Stimulated activated CD8-positive, alpha-beta memory T cell treated with anti-CD3 and anti-CD28 coated beads, Interleukin-7, amount 100 ng/mL, for 48 hours (primary cell): ENCODE measurements around the gene MS4A10.
"Not testable (repeated sequence)": the region's sequence is repeated elsewhere in the genome, so short reads cannot be mapped to it uniquely, and the experiment has no call there.

Source experiments
- DNase-seq, 2 donors: peaks; one replicate each; pipeline ENCODE4 v3.0.0-alpha.2; 2020; ENCODE audit warnings: low read depth in 1 of 2; ENCODE audit errors: extremely low read depth in 1 of 2

MS4A10 gene

GRCh38 chr11:60785136-60785535 lies at the start of gene MS4A10:
MS4A10 (plus strand) TSS chr11:60785333; CDS start chr11:60790336, 5,003 bp downstream.
- DNase-seq: no peak

GRCh38 chr11:60739114-60739513 lies 46.0 kb upstream of the MS4A10 start:
- no peak for DNase-seq

GRCh38 chr11:60740573-60740972 lies 44.6 kb upstream of the MS4A10 start:
- no peak for DNase-seq

- DNase-seq: no peak
These were observed 43.7 kb upstream of the MS4A10 start for GRCh38 chr11:60741421-60741820.

- no peak for DNase-seq
These were observed 42.1 kb upstream of the MS4A10 start for GRCh38 chr11:60743058-60743457.

- DNase-seq: no peak
These were observed 41.0 kb upstream of the MS4A10 start for GRCh38 chr11:60744114-60744513.

- no peak for DNase-seq
These were observed 37.7 kb upstream of the MS4A10 start for GRCh38 chr11:60747359-60747873.

GRCh38 chr11:60748225-60748624 lies 36.9 kb upstream of the MS4A10 start:
- DNase-seq: no peak

- no peak for DNase-seq
These were observed 36.3 kb upstream of the MS4A10 start for GRCh38 chr11:60748821-60749220.

GRCh38 chr11:60750911-60751310 lies 34.2 kb upstream of the MS4A10 start:
- no peak for DNase-seq

GRCh38 chr11:60753309-60753708 lies 31.8 kb upstream of the MS4A10 start:
- no peak for DNase-seq

GRCh38 chr11:60754887-60755286 lies 30.2 kb upstream of the MS4A10 start:
- DNase-seq: no peak

GRCh38 chr11:60756307-60757032 lies 28.7 kb upstream of the MS4A10 start, which contains the start of gene MS4A15:
MS4A15 (plus strand) TSS chr11:60756867; CDS start chr11:60763734, 6,867 bp downstream.
- no peak for DNase-seq

- DNase-seq: no peak
These were observed 27.8 kb upstream of the MS4A10 start for GRCh38 chr11:60757231-60757800.

- not testable (repeated sequence) for DNase-seq
These were observed 26.5 kb upstream of the MS4A10 start for GRCh38 chr11:60758671-60759070.

- DNase-seq: not testable (repeated sequence)
These were observed 25.5 kb upstream of the MS4A10 start for GRCh38 chr11:60759438-60760225.

- DNase-seq: no peak
These were observed 23.5 kb upstream of the MS4A10 start for GRCh38 chr11:60761436-60762190.

- DNase-seq: no peak
These were observed 22.1 kb upstream of the MS4A10 start for GRCh38 chr11:60762851-60763691.

- DNase-seq: no peak
These were observed 21.3 kb upstream of the MS4A10 start for GRCh38 chr11:60763692-60764369.
